OCI-LY7 (cell line): ENCODE measurements around the gene AGAP5. TPM values are rescaled to one million over a fixed set of nuclear protein-coding genes. Genes with fewer than 3 reads are reported as not detected.
"Not testable (repeated sequence)": the region's sequence is repeated elsewhere in the genome, so short reads cannot be mapped to it uniquely, and the experiment has no call there.

ENCODE experiments used
- BruUV-seq: library from RNA; stranded (reverse); fragments of 400-500 nt; replicated peaks from 2 replicates; lab custom pipeline; 2021; lab: Mats Ljungman, UMichigan
- CTCF ChIA-PET: fragments of 300-600 bp; sonication (Branson Sonifier 250); formaldehyde crosslinking; loops from one replicate; lab custom pipeline; 2022; ENCODE audit warnings: antibody characterized with exemption; ENCODE audit not compliant: unreplicated experiment; lab: Charles Lee
- POLR2A ChIA-PET: fragments of 300-600 bp; sonication (Branson Sonifier 250); formaldehyde crosslinking; loops from one replicate; lab custom pipeline; 2022; ENCODE audit warnings: antibody characterized with exemption; lab: Charles Lee
- DNase-seq: peaks from one replicate; pipeline ENCODE4 v3.0.0-alpha.2; 2015; ENCODE audit warnings: low spot score
- H2AFZ ChIP-seq: fragments of 200-600 bp; sonication (generic), shearing (Covaris generic); 2 replicates; pipeline ENCODE4 v1.6.1; 2014; ENCODE audit warnings: mild to moderate bottlenecking, antibody characterized with exemption, low read length, moderate library complexity
- H3K27ac ChIP-seq: fragments of 200-600 bp; sonication (generic); 2 replicates; pipeline ENCODE4 v1.5.1; 2014; ENCODE audit warnings: mixed run types, low read depth, mild to moderate bottlenecking, moderate library complexity, low read length, inconsistent platforms; ENCODE audit not compliant: poor library complexity, severe bottlenecking
- H3K36me3 ChIP-seq: fragments of 200-600 bp; sonication (generic); 2 replicates; pipeline ENCODE4 v1.6.1; 2014; ENCODE audit warnings: mild to moderate bottlenecking, antibody characterized with exemption, low read length, moderate library complexity, mixed read lengths; ENCODE audit not compliant: insufficient read depth
- H3K4me1 ChIP-seq: fragments of 200-600 bp; sonication (generic); 2 replicates; pipeline ENCODE4 v1.5.1; 2014; ENCODE audit warnings: mild to moderate bottlenecking, low read length; ENCODE audit not compliant: insufficient read depth, poor library complexity, severe bottlenecking
- H3K4me2 ChIP-seq: fragments of 200-600 bp; sonication (generic); 2 replicates; pipeline ENCODE4 v1.6.1; 2014; ENCODE audit warnings: mild to moderate bottlenecking, low read length
- H3K4me3 ChIP-seq: fragments of 200-600 bp; sonication (generic); 2 replicates; pipeline ENCODE4 v1.5.1; 2014; ENCODE audit warnings: mild to moderate bottlenecking, low read depth, low read length; ENCODE audit not compliant: poor library complexity, severe bottlenecking
- H3K79me2 ChIP-seq: fragments of 200-600 bp; sonication (generic); 2 replicates; pipeline ENCODE4 v1.6.1; 2016; ENCODE audit warnings: low read depth, mild to moderate bottlenecking, low read length, moderate library complexity, mixed read lengths; ENCODE audit not compliant: insufficient read depth
- H3K9me2 ChIP-seq: fragments of 200-600 bp; sonication (generic); 2 replicates; pipeline ENCODE4 v1.6.1; 2016; ENCODE audit warnings: mild to moderate bottlenecking, low read length, mixed read lengths; ENCODE audit not compliant: insufficient read depth
- H3K9me3 ChIP-seq: fragments of 200-600 bp; sonication (generic); 2 replicates; pipeline ENCODE4 v1.6.1; 2014; ENCODE audit warnings: mild to moderate bottlenecking, mixed run types, low read length, mixed read lengths
- H4K20me1 ChIP-seq: fragments of 200-600 bp; sonication (generic); 2 replicates; pipeline ENCODE4 v1.6.1; 2014; ENCODE audit warnings: mild to moderate bottlenecking, antibody characterized with exemption, low read length, moderate library complexity, mixed read lengths; ENCODE audit not compliant: insufficient read depth
- EZH2phosphoT487 ChIP-seq: fragments of 200-600 bp; sonication (generic); IDR thresholded peaks from 2 replicates; pipeline ENCODE4 v1.6.1; 2018; ENCODE audit warnings: low read depth, borderline replicate concordance, mild to moderate bottlenecking, mixed run types, antibody characterized with exemption, low read length, moderate library complexity, mixed read lengths
- intact Hi-C: fragments of 100-400 bp; cut with micrococcal nuclease; formaldehyde crosslinking; loops from one replicate; pipeline ENCODE4 v1.10.0; 2022; ENCODE audit not compliant: unreplicated experiment
- total RNA-seq, 2 experiments: library from RNA; depleted of rRNA in 1 of 2; stranded (reverse); fragments of >200 nt in 1 of 2; shearing (Covaris generic) in 1 of 2; gene quantifications; 2 replicates each; pipeline ENCODE4 v1.2.3, GENCODE V29; 2014 to 2022
- TF ChIP-seq, protein P1 (sequence below): fragments of 200-600 bp; sonication (generic); conservative IDR thresholded peaks from 2 replicates; pipeline ENCODE4 v1.5.1; 2014; ENCODE audit warnings: mild to moderate bottlenecking, antibody characterized with exemption, low read length, moderate library complexity, mixed read lengths

The AGAP5 gene
- total RNA-seq, 2 experiments from 2014 or later: 4.6 to 9.9 TPM

DNA sequence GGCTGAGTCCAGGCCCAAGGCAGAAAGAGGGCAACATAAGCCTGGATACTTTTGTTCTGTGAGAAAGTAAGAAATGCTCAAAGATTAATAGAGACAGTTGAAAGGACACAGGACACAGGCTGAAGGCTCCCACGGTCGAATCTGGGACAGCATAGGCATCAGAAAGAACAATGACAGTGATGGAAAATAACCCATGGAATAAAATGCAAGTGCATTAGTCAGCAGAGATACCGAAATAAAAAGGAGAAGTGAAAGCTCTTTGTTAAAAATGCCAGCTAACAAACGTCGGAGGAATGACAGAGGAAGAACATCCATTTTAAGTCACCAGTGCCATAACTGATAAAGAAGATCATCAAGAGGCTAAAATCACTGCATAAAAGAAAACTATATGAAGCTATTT, 19.6 kb upstream of the AGAP5 start:
- Histone ChIP-seq H3K79me2 (no peaks in the 10 kb centered on the region), H2AFZ (no peak overlapping the region), H4K20me1 (no peaks in the 10 kb centered on the region), H3K27ac (peak overlapping the region; percentile 1), H3K4me1 (peaks cover 18% of the 10 kb centered on the region), H3K36me3 (peaks cover 73% of the 10 kb centered on the region), H3K4me2 (peak overlapping the region; percentile 33), H3K9me2 (no peaks in the 10 kb centered on the region), H3K4me3 (no peak overlapping the region), H3K9me3 (no peaks in the 10 kb centered on the region)
- DNase-seq: peak; percentile 51
- intact Hi-C loops: no loop called here
- TF ChIP-seq, protein P1, sequence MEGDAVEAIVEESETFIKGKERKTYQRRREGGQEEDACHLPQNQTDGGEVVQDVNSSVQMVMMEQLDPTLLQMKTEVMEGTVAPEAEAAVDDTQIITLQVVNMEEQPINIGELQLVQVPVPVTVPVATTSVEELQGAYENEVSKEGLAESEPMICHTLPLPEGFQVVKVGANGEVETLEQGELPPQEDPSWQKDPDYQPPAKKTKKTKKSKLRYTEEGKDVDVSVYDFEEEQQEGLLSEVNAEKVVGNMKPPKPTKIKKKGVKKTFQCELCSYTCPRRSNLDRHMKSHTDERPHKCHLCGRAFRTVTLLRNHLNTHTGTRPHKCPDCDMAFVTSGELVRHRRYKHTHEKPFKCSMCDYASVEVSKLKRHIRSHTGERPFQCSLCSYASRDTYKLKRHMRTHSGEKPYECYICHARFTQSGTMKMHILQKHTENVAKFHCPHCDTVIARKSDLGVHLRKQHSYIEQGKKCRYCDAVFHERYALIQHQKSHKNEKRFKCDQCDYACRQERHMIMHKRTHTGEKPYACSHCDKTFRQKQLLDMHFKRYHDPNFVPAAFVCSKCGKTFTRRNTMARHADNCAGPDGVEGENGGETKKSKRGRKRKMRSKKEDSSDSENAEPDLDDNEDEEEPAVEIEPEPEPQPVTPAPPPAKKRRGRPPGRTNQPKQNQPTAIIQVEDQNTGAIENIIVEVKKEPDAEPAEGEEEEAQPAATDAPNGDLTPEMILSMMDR: no peak
- TF ChIP-seq EZH2phosphoT487: no peak
- ChIA-PET CTCF (no interaction called here), POLR2A (interaction anchor here (0.6 to 1.3 kb wide), 3 partner anchors 12 to 20 kb away, joined by 3 to 4 read pairs (median 4); no protein-coding TSS in a partner anchor)
- no TSS peak for BruUV-seq

DNA sequence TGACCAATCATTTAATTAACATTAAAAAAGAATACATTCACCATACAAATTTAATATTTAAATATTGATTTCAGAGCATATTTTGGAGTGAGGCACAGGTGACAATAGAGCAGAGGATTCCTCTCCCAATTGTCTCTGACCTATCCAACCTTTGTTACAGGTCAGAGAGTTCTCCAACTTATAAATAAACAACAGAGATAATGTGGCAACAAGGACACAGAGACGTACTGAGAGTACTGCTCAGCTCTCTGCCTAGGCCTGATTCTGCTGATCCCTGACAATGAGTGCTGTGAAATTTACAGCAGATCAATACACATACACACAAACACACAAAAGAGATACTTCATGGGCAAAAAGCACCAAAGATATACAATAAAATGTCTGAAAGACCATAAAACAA, 18.3 kb upstream of the AGAP5 start:
- POLR2A ChIA-PET: no interaction called here
- no peaks in the 10 kb centered on the region for H3K79me2 ChIP-seq
- no peak overlapping the region for H2AFZ ChIP-seq
- no peaks in the 10 kb centered on the region for H3K9me2 ChIP-seq
- no peaks in the 10 kb centered on the region for H3K9me3 ChIP-seq
- BruUV-seq: no TSS peak
- TF ChIP-seq EZH2phosphoT487: no peak
- TF ChIP-seq, protein P1: no peak
- H3K4me3 ChIP-seq: no peak overlapping the region
- no peak overlapping the region for H3K27ac ChIP-seq
- peaks cover 61% of the 10 kb centered on the region for H3K36me3 ChIP-seq
- DNase-seq: no peak
- peaks cover 18% of the 10 kb centered on the region for H3K4me1 ChIP-seq
- H4K20me1 ChIP-seq: no peaks in the 10 kb centered on the region
- intact Hi-C loops: no loop called here
- no peak overlapping the region for H3K4me2 ChIP-seq
- CTCF ChIA-PET: no interaction called here

DNA sequence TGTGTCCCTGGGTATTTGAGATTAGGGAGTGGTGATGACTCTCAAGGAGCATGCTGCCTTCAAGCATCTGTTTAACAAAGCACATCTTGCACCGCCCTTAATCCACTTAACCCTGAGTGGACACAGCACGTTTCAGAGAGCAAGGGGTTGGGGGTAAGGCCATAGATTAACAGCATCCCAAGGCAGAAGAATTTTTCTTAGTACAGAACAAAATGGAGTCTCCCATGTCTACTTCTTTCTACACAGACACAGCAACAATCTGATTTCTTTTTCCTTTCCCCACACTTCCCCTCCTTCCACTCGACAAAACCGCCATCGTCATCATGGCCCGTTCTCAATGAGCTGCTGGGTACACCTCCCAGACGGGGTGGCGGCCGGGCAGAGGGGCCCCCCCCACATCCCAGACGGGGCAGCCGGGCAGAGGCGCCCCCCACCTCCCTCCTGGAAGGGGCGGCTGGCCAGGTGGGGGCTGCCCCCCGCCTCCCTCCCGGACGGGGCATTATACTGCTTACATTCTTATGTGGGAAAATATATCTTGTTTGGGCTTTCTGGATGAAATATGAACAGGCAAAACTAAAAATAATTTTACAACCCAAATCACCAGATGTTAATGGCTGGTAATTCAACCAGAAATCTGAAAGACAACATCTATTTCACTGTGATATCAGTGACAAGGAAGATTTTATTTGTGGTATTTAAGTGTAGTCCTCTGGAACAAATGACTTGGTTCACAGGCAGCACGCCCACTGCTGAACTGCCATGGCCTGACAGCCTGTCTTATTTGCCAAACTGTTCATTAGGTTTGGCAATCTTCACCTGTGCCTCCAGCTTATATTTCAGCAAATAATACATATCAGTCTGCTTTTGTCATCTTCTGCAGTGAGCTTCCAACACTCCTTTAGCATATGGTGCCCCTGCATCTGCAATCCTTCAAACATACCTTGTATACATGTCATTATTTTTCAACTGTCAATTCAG, 17.6 kb upstream of the AGAP5 start:
- H2AFZ ChIP-seq, H3K9me3 ChIP-seq, CTCF ChIA-PET, H4K20me1 ChIP-seq, intact Hi-C loops, H3K9me2 ChIP-seq, H3K4me2 ChIP-seq, DNase-seq, H3K4me3 ChIP-seq, POLR2A ChIA-PET, BruUV-seq, H3K79me2 ChIP-seq, H3K27ac ChIP-seq: not testable (repeated sequence)
- H3K36me3 ChIP-seq: peaks cover 53% of the 10 kb centered on the region
- H3K4me1 ChIP-seq: peaks cover 18% of the 10 kb centered on the region

DNA sequence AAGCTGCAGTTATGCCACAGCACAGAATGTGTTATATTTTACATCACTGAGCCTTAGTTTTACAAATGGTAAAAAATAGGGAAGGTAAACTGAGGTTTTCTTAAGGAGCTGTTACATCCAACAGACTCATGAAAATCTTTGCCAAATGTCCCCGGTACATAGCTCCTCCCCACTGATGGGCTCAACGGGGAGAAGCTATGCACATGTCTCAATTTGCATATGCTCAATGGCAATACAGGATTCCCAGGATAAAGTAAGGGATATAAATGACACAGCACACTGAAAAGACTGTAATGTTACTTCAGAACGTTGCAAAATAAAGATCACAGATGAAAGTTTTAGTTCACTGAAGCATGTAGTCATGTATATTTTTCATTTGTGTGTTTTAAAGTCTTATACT, 16.6 kb upstream of the AGAP5 start:
- Histone ChIP-seq H3K4me1 (peaks cover 18% of the 10 kb centered on the region), H3K36me3 (peaks cover 44% of the 10 kb centered on the region)
- H3K4me3 ChIP-seq, CTCF ChIA-PET, intact Hi-C loops, DNase-seq, H3K9me3 ChIP-seq, H3K9me2 ChIP-seq, H3K79me2 ChIP-seq, POLR2A ChIA-PET, H3K27ac ChIP-seq, H4K20me1 ChIP-seq, H2AFZ ChIP-seq, H3K4me2 ChIP-seq: not testable (repeated sequence)
- BruUV-seq: TSS peak; percentile 16

DNA sequence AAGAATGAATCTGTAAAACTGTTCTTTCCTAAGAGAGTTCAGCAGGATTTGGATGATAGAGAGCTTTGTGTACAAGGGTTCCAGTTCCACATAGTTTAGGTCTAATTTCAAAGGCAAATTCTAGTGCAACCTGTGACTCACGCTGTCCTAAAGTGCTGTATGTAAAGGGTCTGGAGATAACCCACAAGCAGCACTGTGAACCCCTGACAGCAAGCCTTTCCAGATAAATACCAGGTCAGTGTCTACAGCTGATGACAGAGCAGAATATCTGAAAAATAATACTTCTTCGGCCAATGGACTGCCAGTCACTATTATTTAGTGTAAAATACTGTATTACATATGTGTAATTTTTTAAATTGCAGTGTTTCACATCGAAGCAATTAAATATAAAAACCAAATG, 16.0 kb upstream of the AGAP5 start:
- BruUV-seq, POLR2A ChIA-PET: not testable (repeated sequence)

More for the DNA sequence above, 16.0 kb upstream of the AGAP5 start:
- CTCF ChIA-PET, H4K20me1 ChIP-seq, H3K9me2 ChIP-seq, H3K4me3 ChIP-seq, DNase-seq, H3K27ac ChIP-seq, H2AFZ ChIP-seq, H3K9me3 ChIP-seq, intact Hi-C loops, H3K4me2 ChIP-seq, H3K79me2 ChIP-seq: not testable (repeated sequence)
- Histone ChIP-seq H3K4me1 (peaks cover 18% of the 10 kb centered on the region), H3K36me3 (peaks cover 39% of the 10 kb centered on the region)
